HG02943 (cell line): ENCODE results near the gene C14orf39.
"Not testable (repeated sequence)": the region's sequence is repeated elsewhere in the genome, so short reads cannot be mapped to it uniquely, and the experiment has no call there.

Experiments used
- ATAC-seq: cut with Tn5 transposase; IDR thresholded peaks from one replicate; pipeline ENCODE4 v1.9.1; 2021; ENCODE audit warnings: mild to moderate bottlenecking, low read depth, moderate library complexity; ENCODE audit not compliant: unreplicated experiment

Gene C14orf39

DNA sequence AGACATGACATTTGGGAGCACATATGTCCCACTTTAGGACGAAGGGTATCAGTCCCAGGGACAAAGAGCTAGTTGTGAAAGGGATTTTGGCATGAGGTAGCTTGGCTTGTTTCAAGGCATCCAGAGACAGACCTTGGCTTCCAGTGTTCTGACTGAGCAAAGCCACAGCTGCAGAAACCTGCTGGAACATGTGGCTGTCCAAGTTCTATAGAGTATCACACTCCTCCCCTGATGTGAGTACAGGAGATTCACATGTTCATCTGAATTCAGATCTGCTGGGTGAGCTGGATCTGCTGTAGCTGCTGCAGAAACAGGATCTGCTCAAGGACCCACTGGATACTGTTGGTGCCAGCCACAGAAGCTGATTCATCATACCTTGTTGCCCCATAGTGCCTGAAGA lies 10.1 kb upstream of the C14orf39 start:
- no peak for ATAC-seq

DNA sequence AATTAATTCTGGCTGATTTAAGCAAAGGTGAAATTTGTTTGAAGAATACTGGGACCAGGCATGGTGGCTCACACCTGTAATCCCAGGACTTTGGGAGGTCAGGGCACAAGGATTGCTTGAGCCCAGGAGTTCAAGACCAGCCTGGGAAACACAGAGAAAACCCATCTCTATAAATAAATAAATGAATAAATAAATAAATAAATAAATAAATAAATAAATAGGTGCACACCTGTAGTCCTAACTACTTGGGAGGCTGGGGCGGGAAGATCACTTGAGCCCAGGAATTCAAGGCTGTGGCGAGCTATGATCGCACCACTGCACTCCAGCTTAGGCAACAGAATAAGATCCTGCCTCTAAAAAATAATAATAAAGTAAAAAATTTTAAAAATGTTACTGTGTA lies 4.4 kb upstream of the C14orf39 start:
- no peak for ATAC-seq

DNA sequence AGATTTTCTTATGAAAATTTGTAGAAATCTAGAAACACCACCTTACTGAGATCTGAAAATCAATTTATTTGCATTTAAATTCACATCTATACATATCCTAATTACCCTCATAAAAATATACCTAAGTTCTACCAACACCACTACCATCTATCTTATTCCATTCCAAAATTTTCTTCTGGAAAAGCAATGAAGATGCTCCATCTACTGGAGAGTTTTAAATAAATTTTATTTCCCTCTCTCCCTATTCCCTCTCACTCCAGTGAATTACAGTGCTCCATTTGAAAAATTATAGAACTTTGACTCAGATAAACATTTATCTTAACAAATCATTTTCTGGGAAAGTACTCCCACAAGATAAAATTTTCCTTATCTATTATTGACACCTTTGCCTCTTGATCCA lies 2.3 kb upstream of the C14orf39 start:
- no peak for ATAC-seq

DNA sequence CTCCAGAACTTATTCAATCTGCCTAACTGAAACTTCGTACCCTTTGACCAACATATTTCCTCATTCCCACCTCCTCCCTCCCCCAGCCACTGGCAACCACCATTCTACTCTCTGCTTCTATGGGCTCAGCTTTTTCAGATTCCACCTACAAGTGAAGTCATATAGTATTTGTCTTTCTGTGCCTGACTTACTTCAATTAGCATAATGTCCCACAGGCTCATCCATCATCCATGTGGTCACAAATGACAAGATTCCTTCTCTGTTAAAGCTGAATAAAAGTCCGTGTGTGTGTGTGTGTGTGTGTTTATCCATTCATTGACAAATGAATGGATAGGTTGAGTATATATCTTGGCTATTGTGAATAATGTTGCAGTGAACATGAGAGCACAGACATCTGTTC lies 1.3 kb upstream of the C14orf39 start:
- ATAC-seq: no peak

DNA sequence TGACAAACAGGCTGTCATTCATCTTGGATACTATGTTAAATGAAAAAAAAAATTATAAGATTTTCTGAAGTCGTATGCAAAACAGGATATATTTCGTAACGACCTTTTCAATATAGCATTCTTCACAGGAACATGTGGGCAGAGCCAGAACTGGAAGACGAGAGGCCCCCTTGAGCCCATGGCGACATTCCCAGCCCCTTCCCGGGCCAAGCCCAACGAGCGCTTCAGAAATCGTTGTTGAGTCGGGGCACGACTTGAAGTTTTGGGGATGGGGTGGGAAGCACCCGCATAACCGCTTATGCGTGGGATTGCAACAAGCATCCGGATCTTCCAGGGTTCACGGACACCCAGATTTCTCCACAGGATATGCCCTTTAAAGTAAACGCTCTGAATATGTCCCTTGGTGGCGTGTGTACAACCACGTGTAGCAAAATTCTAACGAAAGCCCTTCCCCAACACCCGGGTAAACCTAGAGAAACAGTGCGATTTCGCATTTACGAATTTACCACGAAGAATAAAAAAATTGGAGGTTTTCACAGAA lies 736 bp downstream of the C14orf39 start:
- no peak for ATAC-seq

DNA sequence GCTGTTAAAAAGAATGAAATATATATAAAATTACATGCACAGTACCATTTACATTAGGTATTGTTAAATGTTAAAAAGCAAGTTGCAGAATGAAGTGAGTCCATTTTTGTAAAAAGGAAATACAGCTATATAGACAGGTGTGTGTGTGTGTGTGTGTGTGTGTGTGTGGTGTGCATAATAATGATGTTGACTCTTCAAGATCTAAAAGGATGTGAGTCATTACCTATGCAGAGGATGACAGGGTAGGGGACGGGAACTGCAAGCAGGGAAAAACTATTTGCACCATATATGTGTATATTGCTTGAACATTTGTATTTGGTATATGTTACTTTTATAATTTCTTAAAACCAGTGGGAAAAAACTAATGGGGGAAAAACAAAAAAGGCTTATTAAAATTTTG lies 3.1 kb downstream of the C14orf39 start:
- no peak for ATAC-seq

DNA sequence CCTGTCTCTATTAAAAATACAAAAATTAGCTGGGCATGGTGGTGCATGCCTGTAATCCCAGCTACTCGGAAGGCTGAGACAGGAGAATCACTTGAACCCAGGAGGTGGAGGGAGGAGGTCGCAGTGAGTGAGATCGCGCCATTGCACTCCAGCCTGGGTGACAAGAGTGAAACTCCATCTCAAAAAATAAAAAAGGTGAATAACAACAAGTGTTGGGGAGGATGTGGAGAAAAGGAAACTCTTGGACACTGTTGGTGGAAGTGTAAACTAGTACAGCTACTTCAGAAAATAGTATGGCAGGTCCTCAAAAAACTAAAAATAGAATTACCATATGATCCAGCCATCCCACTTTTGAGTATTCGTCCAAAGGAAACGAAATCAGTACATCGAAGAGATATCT lies 5.6 kb downstream of the C14orf39 start:
- not testable (repeated sequence) for ATAC-seq

DNA sequence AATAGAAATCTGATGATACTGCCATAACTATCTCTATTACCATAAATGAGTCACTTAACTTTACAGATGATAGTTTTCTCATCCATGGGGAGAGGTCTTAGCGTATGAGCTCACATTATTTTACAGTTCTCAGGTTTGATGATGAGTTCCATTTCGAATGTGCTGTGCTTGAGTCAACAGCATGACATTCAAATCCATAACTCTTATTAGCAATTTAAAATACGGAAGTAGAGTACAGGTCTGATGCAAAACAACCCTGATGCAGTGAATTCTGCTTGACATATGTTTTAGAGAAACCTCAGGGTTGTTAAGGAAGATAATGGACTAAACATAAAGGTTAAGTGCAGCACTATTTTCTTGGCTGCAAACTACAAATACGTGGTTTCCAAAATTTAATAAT lies 30.0 kb downstream of the C14orf39 start:
- ATAC-seq: no peak

DNA sequence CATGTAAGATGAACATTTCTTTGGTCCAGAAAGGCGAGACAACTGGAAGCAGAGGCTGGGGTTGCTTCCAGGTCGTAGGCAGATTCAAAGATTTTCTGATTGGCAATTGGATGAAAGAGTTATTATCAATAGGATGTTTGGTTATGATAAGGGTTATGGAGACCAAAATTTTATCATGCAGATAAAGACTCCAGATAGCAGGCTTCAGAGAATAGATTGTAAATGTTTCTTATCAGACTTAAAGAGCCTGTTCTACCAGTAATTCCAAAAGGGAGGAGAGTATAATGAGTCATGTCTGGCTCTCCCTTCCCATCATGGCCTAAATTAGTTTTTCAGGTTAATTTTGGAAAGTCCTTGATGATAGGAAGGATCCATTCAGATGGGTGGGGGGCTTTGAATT lies 55.6 kb downstream of the C14orf39 start:
- no peak for ATAC-seq

DNA sequence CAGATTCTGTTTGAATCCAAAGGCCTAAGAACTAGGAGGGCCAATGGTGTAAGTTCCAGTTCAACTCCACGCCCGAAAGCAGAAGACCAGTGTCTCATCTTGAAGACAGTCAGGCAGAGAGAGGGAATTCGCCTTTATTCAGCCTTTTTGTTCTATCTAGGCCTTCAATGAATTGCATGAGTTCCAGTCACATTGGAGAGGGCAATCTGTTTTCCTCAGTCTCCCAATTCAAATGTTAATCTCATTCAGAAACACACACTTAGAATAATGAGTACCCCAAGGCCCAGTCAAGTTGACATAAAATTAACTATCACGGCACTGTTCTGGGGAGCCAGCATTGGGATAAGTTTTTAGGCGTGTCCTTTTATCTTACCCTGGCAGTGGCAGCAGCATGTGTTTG lies 65.8 kb downstream of the C14orf39 start:
- ATAC-seq: no peak

DNA sequence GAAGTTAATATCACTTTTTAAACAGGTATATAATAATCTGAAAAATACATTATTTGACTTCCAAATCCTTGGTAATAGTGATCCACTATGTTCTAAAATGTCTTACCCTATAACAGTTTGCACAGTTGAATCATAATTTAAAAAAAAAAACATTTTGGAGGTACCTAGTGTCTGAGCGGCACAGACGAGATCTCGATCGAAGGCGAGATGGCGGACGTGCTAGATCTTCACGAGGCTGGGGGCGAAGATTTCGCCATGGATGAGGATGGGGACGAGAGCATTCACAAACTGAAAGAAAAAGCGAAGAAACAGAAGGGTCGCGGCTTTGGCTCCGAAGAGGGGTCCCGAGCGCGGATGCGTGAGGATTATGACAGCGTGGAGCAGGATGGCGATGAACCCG lies 88.3 kb downstream of the C14orf39 start:
- not testable (repeated sequence) for ATAC-seq

DNA sequence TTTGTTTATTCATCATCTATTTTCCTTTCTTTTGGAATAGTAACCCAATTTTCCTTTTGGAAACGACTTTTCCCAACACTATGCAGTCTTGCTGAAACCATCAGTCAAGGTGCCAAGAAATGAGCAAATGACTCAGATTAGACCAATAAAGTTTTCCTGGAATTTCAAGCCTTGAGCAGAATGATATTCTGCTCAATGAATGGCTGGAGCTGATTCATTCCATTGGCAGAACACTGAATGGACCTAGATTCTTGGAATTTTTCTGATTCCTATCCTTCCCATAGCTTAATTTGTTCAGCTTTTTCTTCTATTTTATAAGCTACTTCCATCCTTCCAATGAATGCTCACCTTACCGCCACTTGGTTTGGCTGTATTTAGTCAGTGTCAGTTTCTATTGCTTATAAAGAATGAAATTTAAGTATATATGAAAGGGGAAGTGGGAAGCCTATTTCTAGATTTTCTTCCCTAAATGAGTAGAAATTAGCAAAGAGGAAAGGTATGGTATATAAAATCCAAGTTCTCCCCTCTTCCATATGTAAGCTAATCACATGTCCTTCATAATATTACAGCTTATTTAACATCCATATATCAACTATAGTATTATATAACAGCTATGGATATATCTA lies 89.0 kb downstream of the C14orf39 start:
- no peak for ATAC-seq
